Posterior cingulate gyrus (tissue), 11 donors: Measurements from ENCODE around the gene PLXNB3.
"Not testable (repeated sequence)": the region's sequence is repeated elsewhere in the genome, so short reads cannot be mapped to it uniquely, and the experiment has no call there.

ENCODE experiments used
- DNase-seq, 10 donors: peaks; one replicate each; pipeline versions ENCODE4 v3.0.0 to v3.0.0-alpha.2; 2020 to 2021; ENCODE audit warnings: mixed read lengths in 3 of 10
- intact Hi-C: fragments of 100-400 bp; cut with DNase I; formaldehyde crosslinking; loops from one replicate; pipeline ENCODE4 v1.15.1; 2023

Gene PLXNB3

GRCh38 chrX:153763989-153764755 lies at the start of gene PLXNB3:
Gene PLXNB3, plus strand, starts transcription at chrX:153764249. Its CDS starts 1,287 bp downstream, at chrX:153765536.
- intact Hi-C loops, result loop anchor here (1.0 kb wide), 3 partner anchors 164 to 189 kb away; no protein-coding TSS in a partner anchor
- DNase-seq, result peak; percentile 76 to 98 (median 88)

GRCh38 chrX:153714256-153714655 lies 49.8 kb upstream of the PLXNB3 start:
- no peak for DNase-seq
- intact Hi-C loops, result no loop called here

- intact Hi-C loops, result no loop called here
- DNase-seq, result no peak
Observed at GRCh38 chrX:153717445-153717844, 46.6 kb upstream of the PLXNB3 start.

GRCh38 chrX:153719238-153719637 lies 44.8 kb upstream of the PLXNB3 start:
- no peak for DNase-seq
- intact Hi-C loops, result no loop called here

- intact Hi-C loops, result no loop called here
- no peak for DNase-seq
Observed at GRCh38 chrX:153719701-153720100, 44.3 kb upstream of the PLXNB3 start.

- intact Hi-C loops, result no loop called here
- DNase-seq, result peak in 2 of 10 donors; percentile 5 to 79
Observed at GRCh38 chrX:153722704-153723350, 41.2 kb upstream of the PLXNB3 start.

- DNase-seq, result peak in 3 of 10 donors; percentile 76 to 80 (median 77)
- intact Hi-C loops, result no loop called here
Observed at GRCh38 chrX:153723351-153724251, 40.4 kb upstream of the PLXNB3 start.

- intact Hi-C loops, result no loop called here
- peak; percentile 73 to 97 (median 82) for DNase-seq
Observed at GRCh38 chrX:153724252-153725038, 39.6 kb upstream of the PLXNB3 start, which contains the start of the genes ABCD1 and BCAP31. Gene ABCD1, plus strand, starts transcription at chrX:153724856. Its CDS starts 411 bp downstream, at chrX:153725267. Gene BCAP31, minus strand, starts transcription at chrX:153724387. Its CDS starts 1,143 bp downstream, at chrX:153723244.

- DNase-seq, result peak in 2 of 10 donors; percentile 77 to 78
- intact Hi-C loops, result no loop called here
Observed at GRCh38 chrX:153725039-153725831, 38.8 kb upstream of the PLXNB3 start.

- DNase-seq, result peak in 1 of 10 donors; percentile 87
Observed at GRCh38 chrX:153725832-153726285, 38.2 kb upstream of the PLXNB3 start.

GRCh38 chrX:153726286-153727122 lies 37.5 kb upstream of the PLXNB3 start:
- peak in 6 of 10 donors; percentile 27 to 90 (median 36) for DNase-seq
- intact Hi-C loops, result no loop called here

More at GRCh38 chrX:153725832-153726285, 38.2 kb upstream of the PLXNB3 start:
- intact Hi-C loops, result no loop called here

- peak; percentile 60 to 95 (median 71) for DNase-seq
- intact Hi-C loops, result no loop called here
Observed at GRCh38 chrX:153727123-153727931, 36.7 kb upstream of the PLXNB3 start.

- intact Hi-C loops, result no loop called here
- peak in 1 of 10 donors; percentile 71 for DNase-seq
Observed at GRCh38 chrX:153728095-153728494, 36.0 kb upstream of the PLXNB3 start.

GRCh38 chrX:153728951-153729631 lies 35.0 kb upstream of the PLXNB3 start:
- DNase-seq, result peak in 2 of 10 donors; percentile 48 to 74
- intact Hi-C loops, result no loop called here

GRCh38 chrX:153730115-153730514 lies 33.9 kb upstream of the PLXNB3 start:
- DNase-seq, result peak in 2 of 10 donors; percentile 68 to 70
- intact Hi-C loops, result not testable (repeated sequence)

- intact Hi-C loops, result no loop called here
- no peak for DNase-seq
Observed at GRCh38 chrX:153731117-153731844, 32.8 kb upstream of the PLXNB3 start.
